ENCODE results near the gene ABHD14A.

DNA sequence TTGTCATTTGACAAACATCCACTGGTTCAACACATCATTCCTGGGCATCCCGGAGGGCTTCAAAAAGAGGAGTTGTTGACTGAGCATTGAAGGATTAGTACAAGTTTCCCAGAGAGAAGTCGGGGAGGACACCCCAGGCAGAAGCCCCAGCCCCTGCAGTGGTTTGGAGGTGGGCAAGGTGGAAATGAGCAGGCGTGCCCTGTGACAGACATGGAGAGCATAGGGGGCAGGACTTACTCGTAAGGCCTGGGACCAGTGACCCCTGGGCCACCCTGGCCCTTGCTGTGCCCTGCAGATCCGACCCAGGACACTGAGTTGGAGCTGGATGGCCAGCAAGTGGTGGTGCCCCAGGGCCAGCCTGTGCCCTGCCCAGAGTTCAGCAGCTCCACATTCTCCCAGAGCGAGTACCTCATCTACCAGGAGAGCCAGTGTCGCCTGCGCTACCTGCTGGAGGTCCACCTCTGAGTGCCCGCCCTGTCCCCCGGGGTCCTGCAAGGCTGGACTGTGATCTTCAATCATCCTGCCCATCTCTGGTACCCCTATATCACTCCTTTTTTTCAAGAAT lies 26.8 kb upstream of the ABHD14A start:
- TF ChIP-seq ESRRG (CRISPR knock-in tag; IDR thresholded peaks at IDR 0.05) (no peak), SNAI2 (CRISPR knock-in tag; IDR thresholded peaks at IDR 0.05) (no peak), ZNF70 (CRISPR knock-in tag; IDR thresholded peaks at IDR 0.05) (no peak), ZFP3 (CRISPR knock-in tag; IDR thresholded peaks at IDR 0.05) (no peak), RARB (CRISPR knock-in tag; IDR thresholded peaks at IDR 0.05) (no peak)
- TF ChIP-seq, protein P1, sequence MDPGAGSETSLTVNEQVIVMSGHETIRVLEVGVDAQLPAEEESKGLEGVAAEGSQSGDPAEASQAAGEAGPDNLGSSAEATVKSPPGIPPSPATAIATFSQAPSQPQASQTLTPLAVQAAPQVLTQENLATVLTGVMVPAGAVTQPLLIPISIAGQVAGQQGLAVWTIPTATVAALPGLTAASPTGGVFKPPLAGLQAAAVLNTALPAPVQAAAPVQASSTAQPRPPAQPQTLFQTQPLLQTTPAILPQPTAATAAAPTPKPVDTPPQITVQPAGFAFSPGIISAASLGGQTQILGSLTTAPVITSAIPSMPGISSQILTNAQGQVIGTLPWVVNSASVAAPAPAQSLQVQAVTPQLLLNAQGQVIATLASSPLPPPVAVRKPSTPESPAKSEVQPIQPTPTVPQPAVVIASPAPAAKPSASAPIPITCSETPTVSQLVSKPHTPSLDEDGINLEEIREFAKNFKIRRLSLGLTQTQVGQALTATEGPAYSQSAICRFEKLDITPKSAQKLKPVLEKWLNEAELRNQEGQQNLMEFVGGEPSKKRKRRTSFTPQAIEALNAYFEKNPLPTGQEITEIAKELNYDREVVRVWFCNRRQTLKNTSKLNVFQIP (CRISPR knock-in tag; IDR thresholded peaks at IDR 0.05; ENCODE audit: borderline replicate concordance, low read depth) = no peak

Data from SK-N-SH treated with all-trans-retinoic acid at 6 μM for 48 hours (cell line).